Spinal cord (tissue), 10 donors: ENCODE measurements around the gene MYRFL. TPM values are rescaled to one million over a fixed set of nuclear protein-coding genes. Genes with fewer than 3 reads are reported as not detected.
A peak's percentile ranks its signal among the peaks of the same experiment; 100 is the strongest.
"Not testable (repeated sequence)": the region's sequence is repeated elsewhere in the genome, so short reads cannot be mapped to it uniquely, and the experiment has no call there.

Experiments
- DNase-seq, 6 donors: peaks; one replicate each; pipeline versions ENCODE4 v3.0.0 to v3.0.0-alpha.2; 2013 to 2015; ENCODE audit warnings: low spot score in 6 of 6, low read depth in 4 of 6
- H3K27ac ChIP-seq: one replicate; pipeline ENCODE4 v1.5.1; 2013; ENCODE audit warnings: low read depth, low read length, control low read depth
- H3K27me3 ChIP-seq: one replicate; pipeline ENCODE4 v1.6.1; 2013; ENCODE audit warnings: low read length; ENCODE audit not compliant: control insufficient read depth, insufficient read depth
- H3K36me3 ChIP-seq: one replicate; pipeline ENCODE4 v1.6.1; 2013; ENCODE audit warnings: low read length; ENCODE audit not compliant: control insufficient read depth, insufficient read depth
- H3K4me1 ChIP-seq: one replicate; pipeline ENCODE4 v1.6.1; 2013; ENCODE audit warnings: low read length; ENCODE audit not compliant: control insufficient read depth, insufficient read depth
- H3K4me3 ChIP-seq: one replicate; pipeline ENCODE4 v1.5.1; 2013; ENCODE audit warnings: low read depth, low read length, control low read depth
- H3K9me3 ChIP-seq: one replicate; pipeline ENCODE4 v1.6.1; 2013; ENCODE audit warnings: low read length; ENCODE audit not compliant: control insufficient read depth, insufficient read depth
- WGBS: methylation state at CpG from one replicate; pipeline ENCODE4 v1.1.5; 2013; ENCODE audit warnings: missing lambda C conversion rate; ENCODE audit not compliant: insufficient coverage; 5-methylcytosine and 5-hydroxymethylcytosine counted together
- polyA plus RNA-seq, 2 donors: library from polyadenylated mRNA; unstranded; fragments of 120-200 nt; gene quantifications; one replicate each; pipeline ENCODE4 v1.2.1, GENCODE V29; 2013; ENCODE audit not compliant: insufficient read length in 2 of 2
- total RNA-seq, 2 donors: library from RNA; depleted of rRNA in 1 of 2; stranded (reverse); fragments of 120-200 nt in 1 of 2; fragments of >200 nt in 1 of 2; gene quantifications; one replicate each; pipeline versions ENCODE4 v1.2.3 to v1.2.4, GENCODE V29; 2013 to 2014
- donor health status: healthy.

Gene MYRFL
- total and polyA plus RNA-seq, 4 donors, result 0.32 to 1.1 (median 0.51) TPM

DNA sequence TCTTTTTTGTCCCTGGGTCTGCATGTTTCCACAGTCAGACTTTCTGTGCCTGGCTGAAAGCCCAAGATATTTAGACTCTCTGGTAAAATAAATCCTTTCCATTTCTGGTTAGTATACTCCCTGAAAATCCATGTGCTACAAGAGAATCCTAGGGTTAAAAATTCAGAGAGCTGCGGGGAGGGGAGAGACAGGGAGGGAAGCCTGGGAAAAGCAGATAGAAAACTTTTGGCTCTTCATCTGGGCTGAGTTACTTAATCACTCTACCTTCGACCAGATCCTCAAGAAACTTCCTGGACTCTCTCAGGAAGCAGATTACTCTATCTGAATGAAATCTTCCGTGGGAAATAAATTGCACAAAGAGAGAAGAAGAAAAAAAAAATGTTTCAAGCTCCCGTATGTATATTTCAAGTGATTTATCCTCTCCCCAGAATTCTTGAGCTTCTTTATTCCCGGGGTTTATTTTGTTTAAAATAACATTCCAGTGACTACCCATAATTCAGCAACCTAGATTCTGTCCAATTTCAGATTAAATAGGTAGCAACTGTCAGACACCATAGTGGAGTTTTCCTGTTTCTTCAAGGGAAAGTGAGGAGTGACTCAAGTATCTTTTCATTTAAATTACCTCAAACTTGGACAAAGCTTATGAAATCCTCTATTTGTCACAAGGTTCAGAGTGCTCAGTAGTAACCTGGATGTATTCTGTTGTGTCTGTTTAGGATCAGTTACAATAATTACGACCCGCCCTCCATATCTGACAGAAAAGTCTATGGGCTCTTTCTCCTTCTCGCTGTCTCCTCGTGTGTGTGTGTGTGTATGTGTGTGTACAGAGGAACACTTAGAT lies 163.7 kb downstream of the MYRFL start:
- Histone ChIP-seq H3K27me3 (no peaks in the 10 kb centered on the region), H3K4me3 (no peak overlapping the region), H3K9me3 (no peaks in the 10 kb centered on the region), H3K36me3 (no peaks in the 10 kb centered on the region), H3K27ac (peak overlapping the region; percentile 36), H3K4me1 (no peaks in the 10 kb centered on the region)
- DNase-seq, result peak in 2 of 6 donors; percentile 12 to 22
- no CpG with 5 or more reads among the region's 9 CpGs for WGBS

DNA sequence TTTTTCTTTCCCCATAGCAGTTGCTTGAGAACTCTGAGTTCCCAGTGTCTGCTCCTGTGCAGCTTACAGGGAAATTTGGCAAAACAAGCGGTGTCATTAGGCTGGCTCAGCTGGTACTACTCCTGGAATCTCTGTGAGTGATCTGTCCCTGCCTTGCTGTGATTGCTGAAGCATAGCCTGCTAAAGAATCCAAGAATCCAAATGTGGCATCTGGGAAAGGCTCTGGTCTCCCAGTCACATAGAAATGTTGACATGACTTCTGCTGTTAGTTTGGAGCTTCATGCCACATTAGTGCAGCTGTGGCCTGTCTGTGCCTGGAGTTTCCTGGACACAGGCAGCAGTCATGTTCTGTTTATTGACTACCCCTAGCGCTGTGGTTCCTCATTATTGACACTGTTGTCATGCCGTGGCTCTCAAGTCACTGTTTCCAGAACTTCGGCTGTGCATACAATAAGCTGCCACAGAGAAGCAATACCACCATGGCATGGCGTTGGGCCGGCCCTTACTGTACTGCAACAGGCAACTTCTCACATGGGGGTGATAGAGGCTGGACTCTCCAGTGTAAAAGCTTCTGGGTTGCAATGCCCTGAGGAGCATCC lies 166.8 kb downstream of the MYRFL start:
- no peaks in the 10 kb centered on the region for H3K27me3 ChIP-seq
- no peaks in the 10 kb centered on the region for H3K36me3 ChIP-seq
- H3K27ac ChIP-seq, result no peak overlapping the region
- H3K4me1 ChIP-seq, result no peaks in the 10 kb centered on the region
- peak in 2 of 6 donors; percentile 26 to 68 for DNase-seq
- 81% methylated on average over 6 of the region's 6 CpGs for WGBS
- H3K9me3 ChIP-seq, result no peaks in the 10 kb centered on the region
- no peak overlapping the region for H3K4me3 ChIP-seq

DNA sequence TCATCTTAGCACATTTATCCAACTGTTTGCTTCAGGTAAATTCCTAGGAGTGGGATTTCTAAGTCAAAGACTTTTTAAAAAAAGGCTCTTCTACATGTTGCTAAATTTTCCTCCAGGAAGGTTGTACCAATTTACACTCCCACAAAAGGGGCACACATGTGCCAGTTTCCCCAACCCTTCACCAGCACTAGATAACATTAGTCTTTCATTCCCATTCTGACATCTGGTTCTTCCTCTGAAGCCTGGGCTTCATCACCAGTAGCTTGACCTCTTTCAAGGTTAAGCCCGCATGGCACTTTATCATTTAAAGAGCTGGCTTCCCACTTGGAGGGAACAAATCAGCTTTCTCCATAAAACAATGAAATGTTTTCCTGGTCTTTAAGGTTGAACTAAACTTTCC lies 168.4 kb downstream of the MYRFL start:
- WGBS, result 60% methylated on average over 1 of the region's 1 CpG
- Histone ChIP-seq H3K36me3 (no peaks in the 10 kb centered on the region), H3K9me3 (no peaks in the 10 kb centered on the region), H3K4me3 (no peak overlapping the region), H3K4me1 (no peaks in the 10 kb centered on the region), H3K27me3 (no peaks in the 10 kb centered on the region), H3K27ac (no peak overlapping the region)
- no peak for DNase-seq

DNA sequence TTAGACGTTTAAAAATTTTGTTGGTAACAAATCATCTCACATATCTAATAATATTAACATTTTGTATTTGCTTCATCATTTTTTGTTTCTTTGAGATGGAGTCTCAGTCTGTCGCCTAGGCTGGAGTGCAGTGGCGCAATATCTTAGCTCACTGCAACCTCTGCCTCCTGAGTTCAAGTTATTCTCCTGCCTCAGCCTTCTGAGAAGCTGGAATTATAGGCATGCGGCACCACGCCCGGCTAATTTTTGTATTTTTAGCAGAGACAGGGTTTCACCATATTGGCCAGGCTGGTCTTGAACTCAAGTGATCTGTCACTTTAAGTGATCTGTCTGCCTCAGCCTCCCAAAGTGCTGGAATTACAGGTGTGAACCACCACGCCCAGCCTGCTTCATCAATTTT lies 169.1 kb downstream of the MYRFL start:
- not testable (repeated sequence) for H3K27ac ChIP-seq, H3K36me3 ChIP-seq, DNase-seq, H3K4me3 ChIP-seq, H3K27me3 ChIP-seq, H3K9me3 ChIP-seq, H3K4me1 ChIP-seq
- 100% methylated on average over 5 of the region's 7 CpGs for WGBS

DNA sequence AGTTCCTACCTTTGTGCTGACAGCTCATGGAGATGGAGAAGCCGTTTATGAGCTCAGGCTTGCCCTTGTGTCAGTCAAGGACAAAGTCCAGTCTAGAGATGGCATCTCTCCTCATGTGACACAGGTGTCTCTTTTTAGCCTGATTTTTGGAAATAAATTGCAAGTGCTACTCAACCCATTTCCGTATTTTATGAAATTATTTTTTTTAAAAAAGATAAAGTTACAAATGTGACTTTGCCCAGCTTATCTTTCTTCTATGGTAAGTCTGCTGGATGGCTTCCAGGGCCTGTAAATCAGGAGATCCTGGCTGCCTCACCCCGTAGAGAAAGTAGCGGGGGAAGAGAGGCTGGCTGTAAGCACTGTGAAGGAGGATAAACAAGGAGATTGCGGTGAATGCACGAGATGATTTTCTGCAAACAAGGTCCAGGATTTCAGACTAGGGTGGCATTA lies 169.7 kb downstream of the MYRFL start:
- H3K9me3 ChIP-seq, result no peaks in the 10 kb centered on the region
- 87% methylated on average over 3 of the region's 6 CpGs for WGBS
- no peaks in the 10 kb centered on the region for H3K27me3 ChIP-seq
- no peak overlapping the region for H3K27ac ChIP-seq
- no peaks in the 10 kb centered on the region for H3K36me3 ChIP-seq
- DNase-seq, result no peak
- no peak overlapping the region for H3K4me3 ChIP-seq
- no peaks in the 10 kb centered on the region for H3K4me1 ChIP-seq

DNA sequence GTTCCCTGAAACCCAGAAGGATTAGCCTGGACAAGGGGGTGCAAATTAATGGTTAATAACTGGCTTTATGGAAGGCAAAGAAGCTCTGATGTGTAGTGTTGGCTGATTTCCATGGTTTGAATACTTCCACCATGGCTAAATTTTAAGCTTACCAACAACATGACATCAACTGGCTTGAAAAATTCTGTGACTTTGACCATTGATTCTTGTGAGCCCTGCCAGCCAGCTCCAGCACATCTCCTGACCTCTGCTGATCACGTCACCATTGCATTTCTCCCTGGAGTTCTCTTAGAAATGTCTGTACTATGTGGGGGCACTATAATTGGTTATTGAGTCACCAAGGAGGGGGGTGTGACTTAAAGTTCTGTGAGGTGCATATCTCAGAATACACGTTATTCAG lies 171.2 kb downstream of the MYRFL start:
- DNase-seq, result no peak
- Histone ChIP-seq H3K27me3 (no peaks in the 10 kb centered on the region), H3K9me3 (no peaks in the 10 kb centered on the region), H3K4me3 (no peak overlapping the region), H3K27ac (no peak overlapping the region), H3K4me1 (no peaks in the 10 kb centered on the region), H3K36me3 (no peaks in the 10 kb centered on the region)
- no CpG with 5 or more reads among the region's 2 CpGs for WGBS

DNA sequence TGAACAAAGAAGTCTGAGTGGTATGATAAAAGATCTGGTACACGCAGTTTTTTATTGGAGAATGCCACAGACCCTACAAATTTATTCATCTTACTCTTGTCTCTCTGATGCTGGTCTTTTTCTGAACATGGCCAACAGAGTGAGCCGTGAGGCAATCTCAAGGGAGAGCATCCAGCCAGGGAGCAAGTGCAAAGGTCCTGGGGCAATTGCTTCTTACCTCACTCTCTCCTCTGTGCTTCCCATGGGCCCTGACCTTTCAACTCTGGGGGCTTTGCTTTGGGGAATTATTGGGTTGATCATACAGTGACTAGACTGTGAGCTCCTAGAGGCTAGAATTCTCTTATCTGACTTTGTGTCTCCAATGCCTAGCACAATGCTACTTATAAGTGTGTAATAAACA lies 171.7 kb downstream of the MYRFL start:
- H3K27ac ChIP-seq, result no peak overlapping the region
- 86% methylated on average over 1 of the region's 2 CpGs for WGBS

DNA sequence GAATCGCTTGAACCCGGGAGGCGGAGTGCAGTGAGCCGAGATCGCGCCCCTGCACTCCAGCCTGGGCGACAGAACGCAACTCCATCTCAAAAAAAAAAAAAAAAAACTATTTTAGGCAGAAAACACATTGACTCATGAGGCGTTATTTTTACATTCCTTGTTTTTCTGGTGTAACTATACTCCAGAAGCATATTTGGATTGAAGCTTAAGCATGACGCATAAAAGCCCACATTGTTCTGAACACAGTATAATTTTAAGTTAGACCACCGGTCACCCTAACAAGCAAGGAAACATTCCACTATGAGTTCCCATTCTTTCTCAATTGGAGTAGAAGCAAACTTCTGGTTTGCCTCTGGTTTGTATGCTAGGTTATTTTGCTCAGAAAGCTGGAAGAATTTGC lies 173.0 kb downstream of the MYRFL start:
- WGBS, result no CpG with 5 or more reads among the region's 11 CpGs
- no peaks in the 10 kb centered on the region for H3K9me3 ChIP-seq
- no peaks in the 10 kb centered on the region for H3K36me3 ChIP-seq
- H3K4me3 ChIP-seq, result no peak overlapping the region
- no peak overlapping the region for H3K27ac ChIP-seq
- H3K4me1 ChIP-seq, result no peaks in the 10 kb centered on the region
- no peak for DNase-seq
- no peaks in the 10 kb centered on the region for H3K27me3 ChIP-seq

More for the DNA sequence above, 171.7 kb downstream of the MYRFL start:
- no peaks in the 10 kb centered on the region for H3K9me3 ChIP-seq
- H3K36me3 ChIP-seq, result no peaks in the 10 kb centered on the region
- no peak overlapping the region for H3K4me3 ChIP-seq
- DNase-seq, result no peak
- no peaks in the 10 kb centered on the region for H3K27me3 ChIP-seq
- H3K4me1 ChIP-seq, result no peaks in the 10 kb centered on the region

DNA sequence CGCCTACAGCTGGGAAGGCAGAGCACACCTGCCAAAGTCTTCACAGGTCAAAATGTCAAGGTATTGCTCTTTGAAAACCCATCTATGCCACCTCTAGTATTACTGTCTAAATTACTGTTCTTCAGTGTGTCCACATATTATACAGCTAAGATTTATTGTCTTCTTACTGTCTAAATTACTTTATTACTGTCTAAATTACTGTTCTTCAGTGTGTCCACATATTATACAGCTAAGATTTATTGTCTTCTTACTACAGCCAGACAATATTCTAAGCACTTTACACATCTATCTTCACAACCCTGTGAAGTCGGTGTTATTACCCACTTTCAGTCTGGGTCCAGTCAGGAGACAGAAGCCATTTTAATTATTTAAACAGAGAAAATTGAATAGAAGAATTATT lies 173.9 kb downstream of the MYRFL start:
- no peaks in the 10 kb centered on the region for H3K4me1 ChIP-seq
- H3K9me3 ChIP-seq, result no peaks in the 10 kb centered on the region
- H3K4me3 ChIP-seq, result no peak overlapping the region
- WGBS, result no CpG with 5 or more reads among the region's 2 CpGs
- DNase-seq, result no peak
- no peaks in the 10 kb centered on the region for H3K36me3 ChIP-seq
- H3K27ac ChIP-seq, result no peak overlapping the region
- H3K27me3 ChIP-seq, result no peaks in the 10 kb centered on the region

DNA sequence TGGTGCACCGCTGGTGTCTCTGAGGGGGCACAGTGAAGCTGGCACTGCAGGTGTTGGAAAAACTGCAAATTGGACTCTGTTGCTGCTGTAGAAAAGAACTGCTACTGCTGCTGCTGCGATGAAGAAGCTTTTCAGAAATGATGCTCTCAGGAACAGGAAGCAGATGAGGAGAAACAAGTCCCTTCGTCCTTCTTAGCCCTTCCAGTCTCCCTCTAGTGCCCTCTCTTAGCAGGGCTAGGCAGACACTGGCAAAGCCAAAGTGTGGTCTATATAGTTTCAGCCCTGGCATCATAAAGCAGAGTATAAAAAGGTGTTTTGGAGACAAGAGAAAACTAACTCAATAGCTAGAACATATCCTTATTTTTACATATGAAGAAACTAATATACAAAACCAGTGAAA lies 174.5 kb downstream of the MYRFL start:
- Histone ChIP-seq H3K27ac (no peak overlapping the region), H3K4me3 (no peak overlapping the region), H3K27me3 (no peaks in the 10 kb centered on the region), H3K9me3 (no peaks in the 10 kb centered on the region), H3K36me3 (no peaks in the 10 kb centered on the region), H3K4me1 (no peaks in the 10 kb centered on the region)
- DNase-seq, result no peak
- WGBS, result 88% methylated on average over 2 of the region's 3 CpGs
